GM12892 (cell line): ENCODE results near the gene ZMYND8.

Experiments used
- POLR2A ChIP-seq: IDR thresholded peaks from 2 replicates; pipeline ENCODE4 v1.6.1; 2011; ENCODE audit warnings: low read depth, low read length, control low read depth
- POLR2AphosphoS5 ChIP-seq: IDR thresholded peaks from 2 replicates; pipeline ENCODE4 v1.6.1; 2011; ENCODE audit warnings: low read depth, low read length, control low read depth
- TAF1 ChIP-seq: IDR thresholded peaks from 2 replicates; pipeline ENCODE4 v1.6.1; 2011; ENCODE audit warnings: low read depth, mild to moderate bottlenecking, control low read depth, low read length, borderline replicate concordance

DNA sequence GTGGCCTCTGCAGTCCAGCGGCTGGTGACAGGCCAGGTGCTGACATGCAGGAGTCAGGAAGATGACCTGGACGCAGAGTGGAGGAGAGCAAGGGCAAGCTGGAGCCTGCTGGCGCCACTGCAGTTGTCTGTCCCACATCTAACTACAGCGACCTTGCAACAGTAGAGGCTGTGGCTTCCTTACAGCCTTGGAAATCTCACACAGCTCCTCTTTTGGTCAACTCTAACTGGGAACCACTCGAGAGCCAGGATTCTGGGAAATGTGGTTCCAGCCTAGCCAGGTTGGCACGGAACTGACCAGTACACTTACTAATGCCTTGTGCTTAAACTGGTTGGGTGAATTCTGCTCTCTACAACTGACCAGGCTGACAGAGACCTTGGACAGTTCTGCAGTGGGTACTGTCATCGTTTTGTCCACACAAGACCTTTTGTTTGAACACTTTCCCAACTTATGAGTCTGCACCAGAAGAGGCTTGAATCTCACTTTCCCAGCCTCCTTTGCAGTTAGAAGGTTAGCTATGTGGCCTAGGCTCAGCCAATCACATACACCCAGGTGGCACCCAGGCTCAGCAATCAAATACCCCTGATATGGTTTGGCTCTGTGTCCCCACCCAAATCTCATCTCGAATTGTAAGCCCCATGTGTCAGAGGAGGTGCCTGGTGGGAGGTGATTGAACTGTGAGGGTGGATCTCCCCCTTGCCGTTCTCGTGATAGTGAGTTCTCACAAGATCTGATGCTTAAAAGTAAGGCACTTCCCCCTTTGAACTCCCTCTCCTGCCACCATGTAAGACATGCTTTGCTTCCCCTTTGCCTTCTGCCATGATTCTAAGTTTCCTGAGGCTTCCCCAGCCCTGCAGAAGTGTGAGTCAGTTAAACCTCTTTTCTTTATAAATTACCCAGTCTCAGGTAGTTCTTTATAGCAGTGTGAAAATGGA, 153.5 kb downstream of the ZMYND8 start:
- TF ChIP-seq POLR2A (no peak), TAF1 (no peak), POLR2AphosphoS5 (no peak)
